ENCODE measurements around the gene SIK3. TPM values are rescaled to one million over a fixed set of nuclear protein-coding genes. Genes with fewer than 3 reads are reported as not detected.

SIK3 gene
- total RNA-seq, 1 experiment from 2014 or later = 31.4 TPM

- H4K91ac ChIP-seq (ENCODE audit: insufficient read length, low read depth, low read length) = no peak overlapping the region
- H3K23ac ChIP-seq (ENCODE audit: insufficient read length, low read depth, low read length) = no peak overlapping the region
- H3K4me2 ChIP-seq (ENCODE audit: insufficient read depth, insufficient read length, low read length) = no peak overlapping the region
- no peak overlapping the region for H3K4ac ChIP-seq (ENCODE audit: low read depth, low read length)
- H3K56ac ChIP-seq (ENCODE audit: insufficient read length, low read depth, low read length) = no peak overlapping the region
- Mint-ChIP-seq H3K4me3 (no peak overlapping the region), H3K4me1 (no peaks in the 10 kb centered on the region), H3K9me3 (no peaks in the 10 kb centered on the region), H3K27ac (no peak overlapping the region), H3K27me3 (ENCODE audit: low read depth) (no peaks in the 10 kb centered on the region), H3K36me3 (ENCODE audit: insufficient read depth in 1 of 3, low read depth in 3 of 3) (peaks cover 21 to 69% (median 64%) of the 10 kb centered on the region in 3 experiments)
- no peaks in the 10 kb centered on the region for H4K20me1 ChIP-seq (ENCODE audit: control insufficient read depth, insufficient read depth, insufficient read length)
- no peak overlapping the region for H3K9ac ChIP-seq (ENCODE audit: extremely low read depth, insufficient read length, low read length)
- H2AFZ ChIP-seq (ENCODE audit: low read length) = no peak overlapping the region
- H3K9me3 ChIP-seq (ENCODE audit: control insufficient read depth, low read depth, low read length) = no peaks in the 10 kb centered on the region
- H2AK5ac ChIP-seq (ENCODE audit: insufficient read length, low read length) = no peak overlapping the region
- no peak for DNase-seq
- H3K18ac ChIP-seq (ENCODE audit: insufficient read length, low read depth, low read length) = no peak overlapping the region
- no peaks in the 10 kb centered on the region for H3K27me3 ChIP-seq (ENCODE audit: insufficient read depth, low read length)
- no peaks in the 10 kb centered on the region for H3K79me2 ChIP-seq (ENCODE audit: insufficient read depth, low read length)
- no peak overlapping the region for H2BK120ac ChIP-seq (ENCODE audit: low read depth, low read length, poor library complexity, severe bottlenecking)
- H3K27ac ChIP-seq (ENCODE audit: insufficient read length, low read depth, low read length) = no peak overlapping the region
- H3K79me1 ChIP-seq (ENCODE audit: insufficient read depth, low read depth, low read length, poor library complexity, severe bottlenecking) = no peaks in the 10 kb centered on the region
- no peak overlapping the region for H2BK20ac ChIP-seq (ENCODE audit: low read depth, low read length, poor library complexity, severe bottlenecking)
- no peaks in the 10 kb centered on the region for H3K23me2 ChIP-seq (ENCODE audit: insufficient read length, low read depth, low read length, poor library complexity, severe bottlenecking)
- no CpG with 5 or more reads among the region's 3 CpGs for WGBS (ENCODE audit: extremely low coverage, insufficient read length, low lambda C conversion rate)
- TF ChIP-seq, protein P1, sequence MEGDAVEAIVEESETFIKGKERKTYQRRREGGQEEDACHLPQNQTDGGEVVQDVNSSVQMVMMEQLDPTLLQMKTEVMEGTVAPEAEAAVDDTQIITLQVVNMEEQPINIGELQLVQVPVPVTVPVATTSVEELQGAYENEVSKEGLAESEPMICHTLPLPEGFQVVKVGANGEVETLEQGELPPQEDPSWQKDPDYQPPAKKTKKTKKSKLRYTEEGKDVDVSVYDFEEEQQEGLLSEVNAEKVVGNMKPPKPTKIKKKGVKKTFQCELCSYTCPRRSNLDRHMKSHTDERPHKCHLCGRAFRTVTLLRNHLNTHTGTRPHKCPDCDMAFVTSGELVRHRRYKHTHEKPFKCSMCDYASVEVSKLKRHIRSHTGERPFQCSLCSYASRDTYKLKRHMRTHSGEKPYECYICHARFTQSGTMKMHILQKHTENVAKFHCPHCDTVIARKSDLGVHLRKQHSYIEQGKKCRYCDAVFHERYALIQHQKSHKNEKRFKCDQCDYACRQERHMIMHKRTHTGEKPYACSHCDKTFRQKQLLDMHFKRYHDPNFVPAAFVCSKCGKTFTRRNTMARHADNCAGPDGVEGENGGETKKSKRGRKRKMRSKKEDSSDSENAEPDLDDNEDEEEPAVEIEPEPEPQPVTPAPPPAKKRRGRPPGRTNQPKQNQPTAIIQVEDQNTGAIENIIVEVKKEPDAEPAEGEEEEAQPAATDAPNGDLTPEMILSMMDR (conservative IDR thresholded peaks at IDR 0.05) = no peak
- H3T11ph ChIP-seq (ENCODE audit: low read length) = no peak overlapping the region
- H2BK15ac ChIP-seq (ENCODE audit: low read depth, low read length) = no peak overlapping the region
- H4K5ac ChIP-seq (ENCODE audit: insufficient read length, low read depth, low read length) = no peak overlapping the region
- no peak overlapping the region for H2BK12ac ChIP-seq (ENCODE audit: insufficient read length, low read depth, low read length)
- no peaks in the 10 kb centered on the region for H3K4me1 ChIP-seq (ENCODE audit: insufficient read depth, low read length)
- H2BK5ac ChIP-seq (ENCODE audit: insufficient read length, low read length) = no peak overlapping the region
- no peak overlapping the region for H4K8ac ChIP-seq (replicated peaks; ENCODE audit: insufficient read length, low read depth, low read length)
- no peak overlapping the region for H3K14ac ChIP-seq (ENCODE audit: insufficient read depth, low read length)
These were observed 236.0 kb downstream of the SIK3 start for GRCh38 chr11:116862185-116862584.
